GM12864 (cell line): ENCODE data around the gene IQGAP1.

ENCODE experiments used
- DNase-seq: peaks from one replicate; pipeline ENCODE4 v3.0.0-alpha.2; 2011; ENCODE audit warnings: low read depth
- H3K4me3 ChIP-seq: 2 replicates; pipeline ENCODE4 v1.5.1; 2011; ENCODE audit warnings: mild to moderate bottlenecking, low read depth, low read length, control low read depth
- CTCF ChIP-seq: IDR thresholded peaks from 2 replicates; pipeline ENCODE4 v1.5.1; 2011; ENCODE audit warnings: low read depth, mild to moderate bottlenecking, moderate library complexity, low read length, control low read depth, inconsistent platforms; ENCODE audit errors: missing control alignments

The IQGAP1 gene

GRCh38 chr15:90482124-90483011 is 94.3 kb downstream of the IQGAP1 start:
- no peak overlapping the region for H3K4me3 ChIP-seq
- DNase-seq = no peak
- TF ChIP-seq CTCF = peak; percentile 60

GRCh38 chr15:90483012-90483307 is 94.9 kb downstream of the IQGAP1 start:
- no peak overlapping the region for H3K4me3 ChIP-seq
- no peak for TF ChIP-seq CTCF
- DNase-seq = no peak

- DNase-seq = no peak
- H3K4me3 ChIP-seq = no peak overlapping the region
- TF ChIP-seq CTCF = no peak
Measured at GRCh38 chr15:90483637-90484036, 95.6 kb downstream of the IQGAP1 start.

GRCh38 chr15:90487186-90487585 is 99.1 kb downstream of the IQGAP1 start:
- H3K4me3 ChIP-seq = no peak overlapping the region
- DNase-seq = no peak
- TF ChIP-seq CTCF = no peak

GRCh38 chr15:90489514-90489913 is 101.5 kb downstream of the IQGAP1 start:
- no peak overlapping the region for H3K4me3 ChIP-seq
- TF ChIP-seq CTCF = no peak
- no peak for DNase-seq

- no peak for TF ChIP-seq CTCF
- DNase-seq = no peak
- H3K4me3 ChIP-seq = no peak overlapping the region
Measured at GRCh38 chr15:90489944-90490343, 101.9 kb downstream of the IQGAP1 start.

- no peak overlapping the region for H3K4me3 ChIP-seq
- no peak for TF ChIP-seq CTCF
- DNase-seq = no peak
Measured at GRCh38 chr15:90493647-90494046, 105.6 kb downstream of the IQGAP1 start.
